ENCODE data around the gene MYO3B.

Gene MYO3B

GRCh38 chr2:170288859-170289258, 110.9 kb downstream of the MYO3B start:
- H3K27me3 ChIP-seq (ENCODE audit: insufficient read depth, low read depth, severe bottlenecking) = no peaks in the 10 kb centered on the region
- DNase-seq = no peak
- H3K4me3 ChIP-seq (ENCODE audit: low read depth, low read length) = no peak overlapping the region
- no peak overlapping the region for H3K27ac ChIP-seq
- no peak for TF ChIP-seq CTCF (IDR thresholded peaks at IDR 0.05; ENCODE audit: low read depth, low read length)
- no peaks in the 10 kb centered on the region for H3K9me3 ChIP-seq (ENCODE audit: severe bottlenecking)
- H3K36me3 ChIP-seq = no peaks in the 10 kb centered on the region

GRCh38 chr2:170291474-170291873, 113.5 kb downstream of the MYO3B start:
- Histone ChIP-seq H3K36me3 (no peaks in the 10 kb centered on the region), H3K9me3 (ENCODE audit: severe bottlenecking) (no peaks in the 10 kb centered on the region), H3K4me3 (ENCODE audit: low read depth, low read length) (no peak overlapping the region), H3K27ac (no peak overlapping the region), H3K27me3 (ENCODE audit: insufficient read depth, low read depth, severe bottlenecking) (no peaks in the 10 kb centered on the region)
- DNase-seq = no peak
- TF ChIP-seq CTCF (IDR thresholded peaks at IDR 0.05; ENCODE audit: low read depth, low read length) = no peak

- no peak for DNase-seq
- Histone ChIP-seq H3K27ac (no peak overlapping the region), H3K27me3 (ENCODE audit: insufficient read depth, low read depth, severe bottlenecking) (no peaks in the 10 kb centered on the region), H3K4me3 (ENCODE audit: low read depth, low read length) (no peak overlapping the region), H3K36me3 (no peaks in the 10 kb centered on the region), H3K9me3 (ENCODE audit: severe bottlenecking) (no peaks in the 10 kb centered on the region)
- TF ChIP-seq CTCF (IDR thresholded peaks at IDR 0.05; ENCODE audit: low read depth, low read length) = no peak
Measured at GRCh38 chr2:170292415-170292814, 114.5 kb downstream of the MYO3B start.

GRCh38 chr2:170297496-170297895, 119.5 kb downstream of the MYO3B start:
- DNase-seq = no peak

GRCh38 chr2:170298115-170298514, 120.2 kb downstream of the MYO3B start:
- H3K4me3 ChIP-seq (ENCODE audit: low read depth, low read length) = no peak overlapping the region
- no peaks in the 10 kb centered on the region for H3K27me3 ChIP-seq (ENCODE audit: insufficient read depth, low read depth, severe bottlenecking)
- DNase-seq = no peak
- no peak overlapping the region for H3K27ac ChIP-seq
- TF ChIP-seq CTCF (IDR thresholded peaks at IDR 0.05; ENCODE audit: low read depth, low read length) = no peak
- H3K36me3 ChIP-seq = no peaks in the 10 kb centered on the region
- H3K9me3 ChIP-seq (ENCODE audit: severe bottlenecking) = no peaks in the 10 kb centered on the region

More at GRCh38 chr2:170297496-170297895, 119.5 kb downstream of the MYO3B start:
- Histone ChIP-seq H3K27me3 (ENCODE audit: insufficient read depth, low read depth, severe bottlenecking) (no peaks in the 10 kb centered on the region), H3K27ac (no peak overlapping the region), H3K4me3 (ENCODE audit: low read depth, low read length) (no peak overlapping the region), H3K36me3 (no peaks in the 10 kb centered on the region), H3K9me3 (ENCODE audit: severe bottlenecking) (no peaks in the 10 kb centered on the region)
- no peak for TF ChIP-seq CTCF (IDR thresholded peaks at IDR 0.05; ENCODE audit: low read depth, low read length)

- TF ChIP-seq CTCF (IDR thresholded peaks at IDR 0.05; ENCODE audit: low read depth, low read length) = no peak
- Histone ChIP-seq H3K27me3 (ENCODE audit: insufficient read depth, low read depth, severe bottlenecking) (no peaks in the 10 kb centered on the region), H3K36me3 (no peaks in the 10 kb centered on the region), H3K9me3 (ENCODE audit: severe bottlenecking) (no peaks in the 10 kb centered on the region), H3K27ac (no peak overlapping the region), H3K4me3 (ENCODE audit: low read depth, low read length) (no peak overlapping the region)
- DNase-seq = no peak
Measured at GRCh38 chr2:170298861-170299429, 121.0 kb downstream of the MYO3B start.
